ENCODE results near the gene ATP1A1. TPM values are rescaled to one million over a fixed set of nuclear protein-coding genes. Genes with fewer than 3 reads are reported as not detected.

Gene ATP1A1
- total and polyA plus RNA-seq, 2 donors (not counting 3 experiments of a cell fraction or from before 2014, with no cell fraction given), result 263 to 325 TPM

- CTCF ChIA-PET, result interaction anchor here (2.6 kb wide), 1 partner anchor 98 kb away, joined by 12 read pairs; no protein-coding TSS in a partner anchor
- H3K27ac ChIP-seq (ENCODE audit: insufficient read depth, low read depth, low read length), result no peak overlapping the region
- peaks cover 44 to 45% of the 10 kb centered on the region in 2 experiments for H3K36me3 ChIP-seq (ENCODE audit: control insufficient read depth in 2 of 2, extremely low read depth in 1 of 2, insufficient read depth in 2 of 2, low read length in 2 of 2)
These were observed 14.5 kb downstream of the ATP1A1 start for GRCh38 chr1:116387551-116387950.

GRCh38 chr1:116388122-116388521 lies 15.1 kb downstream of the ATP1A1 start:
- FAIRE-seq, result no peak
- intact Hi-C loops (cut with micrococcal nuclease), result no loop called here
- no TSS peak for BruUV-seq (replicated peaks)

More at GRCh38 chr1:116387551-116387950, 14.5 kb downstream of the ATP1A1 start:
- no peak overlapping the region for H3K4me3 ChIP-seq (replicated peaks in 1 of 3; ENCODE audit: insufficient read depth in 1 of 3, low read depth in 1 of 3, low read length in 3 of 3)
- H3K4me1 ChIP-seq (ENCODE audit: control insufficient read depth, extremely low read depth, insufficient read depth, low read length), result no peaks in the 10 kb centered on the region
- H3K9ac ChIP-seq (replicated peaks; ENCODE audit: extremely low read depth, insufficient read depth, low read length), result no peak overlapping the region
- POLR2A ChIA-PET, result no interaction called here
- H3K27me3 ChIP-seq (ENCODE audit: control insufficient read depth in 2 of 2, insufficient read depth in 2 of 2, low read length in 2 of 2), result no peaks in the 10 kb centered on the region
- FAIRE-seq (no peak), DNase-seq (ENCODE audit: low read depth, low spot score) (no peak)
- TF ChIP-seq POLR2AphosphoS5 (IDR thresholded peaks at IDR 0.05; ENCODE audit: insufficient read depth, low read depth, low read length), result no peak
- no peak overlapping the region for H3K4me2 ChIP-seq (ENCODE audit: insufficient read depth, low read length)
- peaks cover 2% of the 10 kb centered on the region for H4K20me1 ChIP-seq (replicated peaks; ENCODE audit: control insufficient read depth, extremely low read depth, insufficient read depth, low read length)
- intact Hi-C loops (cut with micrococcal nuclease) (no loop called here), dilution Hi-C loops (cut with MboI; ENCODE audit: extremely low pct_ligation_motif_present, low sequenced_read_pairs) (loop anchor here (25.0 kb wide), 1 partner anchor 100 kb away; no protein-coding TSS in a partner anchor)
- H3K79me2 ChIP-seq (ENCODE audit: control insufficient read depth, insufficient read depth, low read length), result peaks cover 21% of the 10 kb centered on the region
- BruUV-seq (replicated peaks), result no TSS peak
- H3K9me3 ChIP-seq (replicated peaks; ENCODE audit: control insufficient read depth, insufficient read depth, low read length), result no peaks in the 10 kb centered on the region
- H3K9me1 ChIP-seq (replicated peaks; ENCODE audit: control insufficient read depth, extremely low read depth, insufficient read depth, low read length), result no peaks in the 10 kb centered on the region
- H2AFZ ChIP-seq (ENCODE audit: low read depth, low read length), result no peak overlapping the region

More at GRCh38 chr1:116388122-116388521, 15.1 kb downstream of the ATP1A1 start:
- CTCF ChIA-PET, result interaction anchor here (2.6 kb wide), 1 partner anchor 97 kb away, joined by 12 read pairs; no protein-coding TSS in a partner anchor
- Histone ChIP-seq H3K9me1 (replicated peaks; ENCODE audit: control insufficient read depth, extremely low read depth, insufficient read depth, low read length) (no peaks in the 10 kb centered on the region), H3K4me1 (ENCODE audit: control insufficient read depth, extremely low read depth, insufficient read depth, low read length) (no peaks in the 10 kb centered on the region), H3K27ac (ENCODE audit: insufficient read depth, low read depth, low read length) (no peak overlapping the region), H3K79me2 (ENCODE audit: control insufficient read depth, insufficient read depth, low read length) (peaks cover 15% of the 10 kb centered on the region), H3K36me3 (ENCODE audit: control insufficient read depth in 2 of 2, extremely low read depth in 1 of 2, insufficient read depth in 2 of 2, low read length in 2 of 2) (peaks cover 46 to 50% of the 10 kb centered on the region in 2 experiments), H3K9me3 (replicated peaks; ENCODE audit: control insufficient read depth, insufficient read depth, low read length) (no peaks in the 10 kb centered on the region), H3K4me2 (ENCODE audit: insufficient read depth, low read length) (no peak overlapping the region), H3K27me3 (ENCODE audit: control insufficient read depth in 2 of 2, insufficient read depth in 2 of 2, low read length in 2 of 2) (no peaks in the 10 kb centered on the region), H3K9ac (replicated peaks; ENCODE audit: extremely low read depth, insufficient read depth, low read length) (no peak overlapping the region), H2AFZ (ENCODE audit: low read depth, low read length) (no peak overlapping the region), H4K20me1 (replicated peaks; ENCODE audit: control insufficient read depth, extremely low read depth, insufficient read depth, low read length) (peaks cover 2% of the 10 kb centered on the region), H3K4me3 (replicated peaks in 1 of 3; ENCODE audit: insufficient read depth in 1 of 3, low read depth in 1 of 3, low read length in 3 of 3) (no peak overlapping the region)
- TF ChIP-seq CTCF (IDR thresholded peaks at IDR 0.05; ENCODE audit: extremely low read depth in 1 of 2, insufficient read depth in 1 of 2, low read depth in 1 of 2, low read length in 2 of 2) (no peak), POLR2AphosphoS5 (IDR thresholded peaks at IDR 0.05; ENCODE audit: insufficient read depth, low read depth, low read length) (no peak), MAX (IDR thresholded peaks at IDR 0.05; ENCODE audit: insufficient read depth, insufficient read length) (no peak), POLR2A (IDR thresholded peaks at IDR 0.05; ENCODE audit: low read depth, low read length) (no peak), EZH2 (IDR thresholded peaks at IDR 0.05; ENCODE audit: borderline replicate concordance, low read depth, low read length, severe bottlenecking) (no peak), FOS (IDR thresholded peaks at IDR 0.05; ENCODE audit: borderline replicate concordance, insufficient read depth, low read length) (no peak), MYC (IDR thresholded peaks at IDR 0.05; ENCODE audit: low read depth, low read length) (no peak), JUN (IDR thresholded peaks at IDR 0.05; ENCODE audit: borderline replicate concordance, insufficient read depth, insufficient read length, low read depth) (no peak), GATA2 (IDR thresholded peaks at IDR 0.05; ENCODE audit: insufficient read depth, insufficient read length, low read depth, low read length) (no peak)
- dilution Hi-C loops (cut with MboI; ENCODE audit: extremely low pct_ligation_motif_present, low sequenced_read_pairs), result loop anchor here (25.0 kb wide), 1 partner anchor 99 kb away; no protein-coding TSS in a partner anchor
- POLR2A ChIA-PET, result no interaction called here
- DNase-seq (ENCODE audit: low read depth, low spot score), result no peak
